PC-3 (cell line): Measurements from ENCODE around the gene CMKLR1. TPM values are rescaled to one million over a fixed set of nuclear protein-coding genes. Genes with fewer than 3 reads are reported as not detected.

Experiments
- ATAC-seq: fragments of 200-7000 bp; cut with Tn5 transposase; 2 replicates; pipeline ENCODE4 v1.9.1; 2020; ENCODE audit warnings: mild to moderate bottlenecking, moderate library complexity
- BruUV-seq: library from RNA; stranded (reverse); fragments of 400-500 nt; replicated peaks from 2 replicates; lab custom pipeline; 2021; lab: Mats Ljungman, UMichigan
- CTCF ChIA-PET: fragments of 300-600 bp; sonication (Branson Sonifier 250); formaldehyde crosslinking; loops from one replicate; lab custom pipeline; 2022; ENCODE audit warnings: antibody characterized with exemption; lab: Charles Lee
- POLR2A ChIA-PET: fragments of 300-600 bp; sonication (Branson Sonifier 250); formaldehyde crosslinking; loops from one replicate; lab custom pipeline; 2022; ENCODE audit warnings: antibody characterized with exemption; ENCODE audit not compliant: unreplicated experiment; lab: Charles Lee
- DNase-seq: peaks from one replicate; pipeline ENCODE4 v3.0.0-alpha.2; 2015
- H2AFZ ChIP-seq: fragments of 300-600 bp; sonication (generic); 2 replicates; pipeline ENCODE4 v1.6.0; 2016; ENCODE audit warnings: antibody characterized with exemption, low read length
- H3F3A ChIP-seq: fragments of 300-600 bp; sonication (generic); one replicate; pipeline ENCODE4 v1.6.0; 2017; ENCODE audit warnings: antibody characterized with exemption, low read length, control low read depth, mild to moderate bottlenecking; ENCODE audit not compliant: unreplicated experiment
- H3K27ac ChIP-seq: fragments of 300-600 bp; sonication (generic); 2 replicates; pipeline ENCODE4 v1.5.1; 2016; ENCODE audit warnings: mild to moderate bottlenecking, low read length
- H3K27me3 ChIP-seq: fragments of 300-600 bp; sonication (generic); 2 replicates; pipeline ENCODE4 v1.6.1; 2016; ENCODE audit warnings: low read length, mixed read lengths
- H3K36me3 ChIP-seq: fragments of 300-600 bp; sonication (generic); 2 replicates; pipeline ENCODE4 v1.6.1; 2016; ENCODE audit warnings: low read depth, mixed run types, low read length, mixed read lengths
- H3K4me1 ChIP-seq: fragments of 300-600 bp; sonication (generic); 2 replicates; pipeline ENCODE4 v1.5.1; 2016; ENCODE audit warnings: low read length; ENCODE audit not compliant: insufficient read depth
- H3K4me2 ChIP-seq: fragments of 300-600 bp; sonication (generic); 2 replicates; pipeline ENCODE4 v1.6.0; 2016; ENCODE audit warnings: low read length
- H3K4me3 ChIP-seq: fragments of 300-600 bp; sonication (generic); 2 replicates; pipeline ENCODE4 v1.5.1; 2016; ENCODE audit warnings: mild to moderate bottlenecking, low read length, mixed read lengths
- H3K79me2 ChIP-seq: fragments of 300-600 bp; sonication (generic); 2 replicates; pipeline ENCODE4 v1.6.1; 2017; ENCODE audit warnings: low read length, mixed read lengths
- H3K9ac ChIP-seq: fragments of 300-600 bp; sonication (generic); 2 replicates; pipeline ENCODE4 v1.6.0; 2016; ENCODE audit warnings: mild to moderate bottlenecking, low read length
- H3K9me2 ChIP-seq: fragments of 300-600 bp; sonication (generic); replicated peaks from 2 replicates; pipeline ENCODE4 v1.6.1; 2016; ENCODE audit warnings: mixed run types, low read length, mixed read lengths
- H3K9me3 ChIP-seq: fragments of 300-600 bp; sonication (generic); 2 replicates; pipeline ENCODE4 v1.6.1; 2016; ENCODE audit warnings: low read length, mixed read lengths
- H4K20me1 ChIP-seq: fragments of 300-600 bp; sonication (generic); 2 replicates; pipeline ENCODE4 v1.6.1; 2016; ENCODE audit warnings: low read length, mixed read lengths
- CTCF ChIP-seq: fragments of 300-600 bp; sonication (generic); conservative IDR thresholded peaks from 2 replicates; pipeline ENCODE4 v1.5.1; 2017; ENCODE audit warnings: antibody characterized with exemption, low read depth, mild to moderate bottlenecking, low read length
- EZH2 ChIP-seq: fragments of 300-600 bp; sonication (generic); IDR thresholded peaks from one replicate; pipeline ENCODE4 v1.6.1; 2017; ENCODE audit warnings: antibody characterized with exemption, mild to moderate bottlenecking, low read length; ENCODE audit not compliant: unreplicated experiment
- EZH2phosphoT487 ChIP-seq: fragments of 300-600 bp; sonication (generic); IDR thresholded peaks from 2 replicates; pipeline ENCODE4 v1.6.1; 2018; ENCODE audit warnings: mild to moderate bottlenecking, antibody characterized with exemption, low read length, borderline replicate concordance
- intact Hi-C: fragments of 100-400 bp; cut with micrococcal nuclease; formaldehyde crosslinking; loops from 2 replicates; pipeline ENCODE4 v1.9.0; 2023
- total RNA-seq: library from RNA; depleted of rRNA; stranded (reverse); fragments of >200 nt; gene quantifications from 2 replicates; pipeline ENCODE4 v1.2.3, GENCODE V29; 2014

Gene CMKLR1
- total RNA-seq, 1 experiment from 2014 or later, result not detected

DNA sequence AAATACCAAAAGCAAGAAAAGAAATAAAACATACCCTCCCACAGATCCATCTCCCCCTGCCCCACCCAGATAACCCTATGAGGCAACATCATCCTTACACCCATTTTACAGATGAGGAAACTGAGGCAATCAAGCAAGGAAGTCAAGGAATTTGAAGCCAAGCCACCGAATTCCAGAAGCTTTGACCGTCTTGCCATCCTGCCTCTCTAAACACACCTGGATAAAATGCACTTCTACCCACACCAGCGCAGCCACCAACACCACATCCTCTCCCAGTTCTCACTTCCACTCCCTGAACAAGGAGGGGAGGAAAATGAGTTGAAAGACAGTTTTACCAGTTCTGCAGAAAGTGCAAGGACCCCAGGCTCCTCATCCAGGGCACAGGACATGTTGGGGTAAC is 13.6 kb downstream of the CMKLR1 start:
- intact Hi-C loops, result no loop called here

DNA sequence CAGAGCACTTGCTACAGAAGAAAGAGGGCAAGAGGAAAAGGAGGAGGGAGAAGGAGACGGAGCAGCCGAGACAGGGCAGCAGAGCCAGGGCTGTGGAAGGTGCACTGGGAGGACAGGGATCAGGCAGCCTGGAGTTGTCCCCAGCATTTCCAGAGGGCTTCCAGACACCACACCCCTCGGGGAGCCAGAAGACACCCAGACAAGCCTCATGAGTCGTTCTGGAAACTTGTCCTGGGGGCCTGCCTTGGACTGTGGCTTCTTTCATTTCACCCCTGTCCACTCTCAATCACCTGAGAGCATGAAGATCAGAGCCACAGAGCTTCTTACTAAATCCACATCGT is 14.1 kb downstream of the CMKLR1 start:
- no peaks in the 10 kb centered on the region for H3K9me3 ChIP-seq
- peaks cover 87% of the 10 kb centered on the region for H3K27me3 ChIP-seq
- H3K4me3 ChIP-seq, result no peak overlapping the region
- H3K9me2 ChIP-seq, result no peaks in the 10 kb centered on the region
- no peaks in the 10 kb centered on the region for H3K4me1 ChIP-seq
- no peak overlapping the region for H3K4me2 ChIP-seq
- no peaks in the 10 kb centered on the region for H3K36me3 ChIP-seq
- BruUV-seq, result no TSS peak
- no peak for ATAC-seq
- H4K20me1 ChIP-seq, result no peaks in the 10 kb centered on the region
- CTCF ChIA-PET, result no interaction called here
- POLR2A ChIA-PET, result no interaction called here
- H3K79me2 ChIP-seq, result no peaks in the 10 kb centered on the region
- intact Hi-C loops, result no loop called here
- H3K27ac ChIP-seq, result no peak overlapping the region
- DNase-seq, result no peak
- H3F3A ChIP-seq, result no peaks in the 10 kb centered on the region
- H3K9ac ChIP-seq, result no peak overlapping the region
- TF ChIP-seq EZH2phosphoT487, result no peak
- H2AFZ ChIP-seq, result no peak overlapping the region

More for the DNA sequence above, 13.6 kb downstream of the CMKLR1 start:
- Histone ChIP-seq H3K4me1 (no peaks in the 10 kb centered on the region), H4K20me1 (no peaks in the 10 kb centered on the region), H3K27ac (no peak overlapping the region), H3K27me3 (peaks cover 81% of the 10 kb centered on the region), H3K79me2 (no peaks in the 10 kb centered on the region), H3K9me3 (no peaks in the 10 kb centered on the region), H3K9me2 (no peaks in the 10 kb centered on the region), H3K4me3 (no peak overlapping the region), H3F3A (no peaks in the 10 kb centered on the region), H3K36me3 (no peaks in the 10 kb centered on the region), H2AFZ (no peak overlapping the region), H3K9ac (no peak overlapping the region), H3K4me2 (no peak overlapping the region)
- ATAC-seq, result no peak
- no peak for TF ChIP-seq CTCF
- BruUV-seq, result no TSS peak
- no peak for DNase-seq
- ChIA-PET CTCF (no interaction called here), POLR2A (no interaction called here)

- no TSS peak for BruUV-seq
- no peaks in the 10 kb centered on the region for H3K9me3 ChIP-seq
- H3F3A ChIP-seq, result no peaks in the 10 kb centered on the region
- no peaks in the 10 kb centered on the region for H3K36me3 ChIP-seq
- no peak overlapping the region for H3K27ac ChIP-seq
- H4K20me1 ChIP-seq, result no peaks in the 10 kb centered on the region
- peaks cover 89% of the 10 kb centered on the region for H3K27me3 ChIP-seq
- H3K79me2 ChIP-seq, result no peaks in the 10 kb centered on the region
- ChIA-PET CTCF (no interaction called here), POLR2A (interaction anchor here (0.6 kb wide), 1 partner anchor 140 kb away, joined by 4 read pairs; no protein-coding TSS in a partner anchor)
- intact Hi-C loops, result no loop called here
- no peak overlapping the region for H3K4me3 ChIP-seq
- no peaks in the 10 kb centered on the region for H3K9me2 ChIP-seq
- H3K9ac ChIP-seq, result no peak overlapping the region
- no peaks in the 10 kb centered on the region for H3K4me1 ChIP-seq
- no peak for DNase-seq
- no peak overlapping the region for H2AFZ ChIP-seq
- no peak for ATAC-seq
- H3K4me2 ChIP-seq, result no peak overlapping the region
- TF ChIP-seq CTCF, result no peak
- no peak for TF ChIP-seq EZH2
- no peak for TF ChIP-seq EZH2phosphoT487
Measured at GRCh38 chr12:108324351-108325017, 14.6 kb downstream of the CMKLR1 start.
